Muscle of leg (tissue), 11 donors: ENCODE measurements around the gene DGLUCY. TPM values are rescaled to one million over a fixed set of nuclear protein-coding genes. Genes with fewer than 3 reads are reported as not detected.
A peak's percentile ranks its signal among the peaks of the same experiment; 100 is the strongest.
"Not testable (repeated sequence)": the region's sequence is repeated elsewhere in the genome, so short reads cannot be mapped to it uniquely, and the experiment has no call there.

Source experiments
- DNase-seq: peaks from one replicate; pipeline ENCODE4 v3.0.0; 2013
- H3K27ac ChIP-seq: one replicate; pipeline ENCODE4 v1.5.1; 2013; ENCODE audit warnings: mild to moderate bottlenecking, low read length, control low read depth
- H3K27me3 ChIP-seq: one replicate; pipeline ENCODE4 v1.6.1; 2013; ENCODE audit warnings: low read length; ENCODE audit not compliant: control insufficient read depth, insufficient read depth
- H3K36me3 ChIP-seq: one replicate; pipeline ENCODE4 v1.6.1; 2013; ENCODE audit warnings: low read length; ENCODE audit not compliant: control insufficient read depth, insufficient read depth
- H3K4me1 ChIP-seq: one replicate; pipeline ENCODE4 v1.6.1; 2013; ENCODE audit warnings: low read length; ENCODE audit not compliant: control insufficient read depth, insufficient read depth
- H3K4me3 ChIP-seq: one replicate; pipeline ENCODE4 v1.5.1; 2013; ENCODE audit warnings: low read length, control low read depth
- H3K9me3 ChIP-seq: replicated peaks from 2 replicates; pipeline ENCODE4 v1.6.1; 2013; ENCODE audit warnings: low read depth, low read length; ENCODE audit not compliant: control insufficient read depth
- WGBS: methylation state at CpG from one replicate; pipeline ENCODE4 v1.1.5; 2013; ENCODE audit warnings: missing lambda C conversion rate; ENCODE audit not compliant: insufficient coverage; 5-methylcytosine and 5-hydroxymethylcytosine counted together
- polyA plus RNA-seq, 8 donors: library from polyadenylated mRNA; unstranded; fragments of 120-200 nt; gene quantifications; one replicate each; pipeline versions ENCODE4 v1.2.1 to v1.2.3, GENCODE V29; 2013; ENCODE audit warnings: inconsistent platforms in 1 of 8, low replicate concordance in 1 of 8; ENCODE audit not compliant: insufficient read length in 8 of 8, insufficient read depth in 1 of 8
- total RNA-seq: library from RNA; stranded (reverse); fragments of 120-200 nt; gene quantifications from one replicate; pipeline ENCODE4 v1.2.4, GENCODE V29; 2013

DGLUCY gene
- total and polyA plus RNA-seq, 9 donors: 22.8 to 29.2 (median 25.9) TPM

- 83% methylated on average over 1 of the region's 4 CpGs for WGBS
- DNase-seq: no peak
- no peak overlapping the region for H3K4me3 ChIP-seq
- no peaks in the 10 kb centered on the region for H3K4me1 ChIP-seq
- H3K36me3 ChIP-seq: peaks cover 35% of the 10 kb centered on the region
- no peaks in the 10 kb centered on the region for H3K27me3 ChIP-seq
- H3K27ac ChIP-seq: peak overlapping the region; percentile 51
- H3K9me3 ChIP-seq: no peaks in the 10 kb centered on the region
Measured at GRCh38 chr14:91218014-91218413, 104.1 kb downstream of the DGLUCY start.

- no peak overlapping the region for H3K27ac ChIP-seq
- H3K27me3 ChIP-seq: no peaks in the 10 kb centered on the region
- no peak overlapping the region for H3K4me3 ChIP-seq
- no peak for DNase-seq
- H3K4me1 ChIP-seq: no peaks in the 10 kb centered on the region
- H3K9me3 ChIP-seq: no peaks in the 10 kb centered on the region
- peaks cover 31% of the 10 kb centered on the region for H3K36me3 ChIP-seq
- WGBS: 66% methylated on average over 5 of the region's 13 CpGs
Measured at GRCh38 chr14:91219517-91220389, 105.9 kb downstream of the DGLUCY start.

GRCh38 chr14:91220581-91221000 is 106.7 kb downstream of the DGLUCY start:
- Histone ChIP-seq H3K4me1 (no peaks in the 10 kb centered on the region), H3K9me3 (no peaks in the 10 kb centered on the region), H3K27me3 (no peaks in the 10 kb centered on the region), H3K27ac (no peak overlapping the region), H3K4me3 (no peak overlapping the region), H3K36me3 (peaks cover 30% of the 10 kb centered on the region)
- no peak for DNase-seq
- WGBS: 76% methylated on average over 6 of the region's 9 CpGs

GRCh38 chr14:91221270-91221669 is 107.4 kb downstream of the DGLUCY start:
- H3K27ac ChIP-seq: no peak overlapping the region
- 100% methylated on average over 1 of the region's 1 CpG for WGBS
- no peaks in the 10 kb centered on the region for H3K9me3 ChIP-seq
- H3K4me3 ChIP-seq: no peak overlapping the region
- peaks cover 26% of the 10 kb centered on the region for H3K36me3 ChIP-seq
- DNase-seq: no peak
- H3K4me1 ChIP-seq: no peaks in the 10 kb centered on the region
- H3K27me3 ChIP-seq: no peaks in the 10 kb centered on the region

- peaks cover 19% of the 10 kb centered on the region for H3K36me3 ChIP-seq
- DNase-seq: no peak
- WGBS: no CpG with 5 or more reads among the region's 1 CpG
Measured at GRCh38 chr14:91223028-91223783, 109.3 kb downstream of the DGLUCY start.

GRCh38 chr14:91225025-91225424 is 111.2 kb downstream of the DGLUCY start:
- Histone ChIP-seq H3K4me3 (no peak overlapping the region), H3K27ac (no peak overlapping the region), H3K27me3 (no peaks in the 10 kb centered on the region), H3K9me3 (no peaks in the 10 kb centered on the region), H3K36me3 (peaks cover 25% of the 10 kb centered on the region), H3K4me1 (no peaks in the 10 kb centered on the region)
- 96% methylated on average over 6 of the region's 7 CpGs for WGBS
- no peak for DNase-seq

More at GRCh38 chr14:91223028-91223783, 109.3 kb downstream of the DGLUCY start:
- Histone ChIP-seq H3K27me3 (no peaks in the 10 kb centered on the region), H3K4me1 (no peaks in the 10 kb centered on the region), H3K4me3 (no peak overlapping the region), H3K9me3 (no peaks in the 10 kb centered on the region), H3K27ac (no peak overlapping the region)

GRCh38 chr14:91226360-91226759 is 112.5 kb downstream of the DGLUCY start:
- no CpG with 5 or more reads among the region's 4 CpGs for WGBS
- H3K36me3 ChIP-seq: peaks cover 21% of the 10 kb centered on the region
- not testable (repeated sequence) for H3K9me3 ChIP-seq, DNase-seq, H3K27me3 ChIP-seq, H3K4me1 ChIP-seq, H3K27ac ChIP-seq, H3K4me3 ChIP-seq

GRCh38 chr14:91227183-91227628 is 113.3 kb downstream of the DGLUCY start:
- H3K27ac ChIP-seq: no peak overlapping the region
- no peaks in the 10 kb centered on the region for H3K27me3 ChIP-seq
- no peak for DNase-seq
- H3K4me1 ChIP-seq: no peaks in the 10 kb centered on the region
- peaks cover 21% of the 10 kb centered on the region for H3K36me3 ChIP-seq
- peaks cover 9% of the 10 kb centered on the region for H3K9me3 ChIP-seq
- WGBS: 70% methylated on average over 5 of the region's 7 CpGs
- no peak overlapping the region for H3K4me3 ChIP-seq

- no peak for DNase-seq
- peaks cover 21% of the 10 kb centered on the region for H3K36me3 ChIP-seq
- H3K9me3 ChIP-seq: peaks cover 9% of the 10 kb centered on the region
- no peak overlapping the region for H3K27ac ChIP-seq
- H3K27me3 ChIP-seq: no peaks in the 10 kb centered on the region
- whole genome bisulfite sequencing: 81% methylated on average over 10 of the region's 14 CpGs
- no peaks in the 10 kb centered on the region for H3K4me1 ChIP-seq
- no peak overlapping the region for H3K4me3 ChIP-seq
Measured at GRCh38 chr14:91228112-91229004, 114.5 kb downstream of the DGLUCY start.
